SK-N-SH treated with all-trans-retinoic acid at 6 μM for 48 hours (cell line): ENCODE measurements around the gene PRSS27.

ENCODE experiments used
- ATAC-seq: fragments of 200-7000 bp; cut with Tn5 transposase; 3 replicates; pipeline ENCODE4 v1.9.1; 2020; ENCODE audit warnings: mild to moderate bottlenecking, moderate library complexity
- ARNTL ChIP-seq: fragments of 450-650 bp; formaldehyde crosslinking; IDR thresholded peaks from 2 replicates; pipeline ENCODE4 v1.5.0; 2020; ENCODE audit warnings: low read depth, mild to moderate bottlenecking, moderate library complexity, borderline replicate concordance
- BACH2 ChIP-seq: fragments of 250-450 bp; sonication (Bioruptor Pico); IDR thresholded peaks from 2 replicates; pipeline ENCODE4 v1.9.0; 2021; ENCODE audit warnings: mild to moderate bottlenecking, borderline replicate concordance
- ESRRG ChIP-seq: fragments of 250-450 bp; sonication (Bioruptor Pico); IDR thresholded peaks from 2 replicates; pipeline ENCODE4 v1.6.1; 2021; ENCODE audit warnings: mild to moderate bottlenecking
- ISL1 ChIP-seq: fragments of 250-450 bp; sonication (Bioruptor Pico); IDR thresholded peaks from 2 replicates; pipeline ENCODE4 v2.1.2; 2022; ENCODE audit warnings: mild to moderate bottlenecking, moderate library complexity
- OSR1 ChIP-seq: fragments of 250-450 bp; sonication (Bioruptor Pico); IDR thresholded peaks from 2 replicates; pipeline ENCODE4 v1.8.0; 2022; ENCODE audit warnings: moderate library complexity, mild to moderate bottlenecking, inconsistent platforms
- POU6F1 ChIP-seq: fragments of 250-450 bp; sonication (Bioruptor Pico); IDR thresholded peaks from 2 replicates; pipeline ENCODE4 v1.8.0; 2021; ENCODE audit warnings: low read depth, mild to moderate bottlenecking, moderate library complexity, borderline replicate concordance
- PPARA ChIP-seq: fragments of 250-450 bp; sonication (Bioruptor Pico); IDR thresholded peaks from 2 replicates; pipeline ENCODE4 v1.5.0; 2020; ENCODE audit warnings: mild to moderate bottlenecking, borderline replicate concordance
- RARB ChIP-seq: fragments of 250-450 bp; sonication (Bioruptor Pico); IDR thresholded peaks from 2 replicates; pipeline ENCODE4 v1.8.0; 2021; ENCODE audit warnings: mild to moderate bottlenecking, moderate library complexity
- TOX ChIP-seq: fragments of 250-450 bp; sonication (Bioruptor Pico); IDR thresholded peaks from 2 replicates; pipeline ENCODE4 v1.8.0; 2021; ENCODE audit warnings: mild to moderate bottlenecking, moderate library complexity, borderline replicate concordance
- TSHZ2 ChIP-seq: fragments of 250-450 bp; sonication (Bioruptor Pico); IDR thresholded peaks from 2 replicates; pipeline ENCODE4 v1.5.0; 2020; ENCODE audit warnings: mild to moderate bottlenecking, moderate library complexity
- ZFP3 ChIP-seq: fragments of 250-450 bp; sonication (Bioruptor Pico); IDR thresholded peaks from 2 replicates; pipeline ENCODE4 v1.5.0; 2020; ENCODE audit warnings: mild to moderate bottlenecking, moderate library complexity
- ZFP30 ChIP-seq: fragments of 450-650 bp; formaldehyde crosslinking; IDR thresholded peaks from 2 replicates; pipeline ENCODE4 v1.5.0; 2022; ENCODE audit warnings: mild to moderate bottlenecking, moderate library complexity
- ZNF565 ChIP-seq: fragments of 450-650 bp; formaldehyde crosslinking; conservative IDR thresholded peaks from 2 replicates; pipeline ENCODE4 v1.5.0; 2020; ENCODE audit warnings: low read depth, mild to moderate bottlenecking, moderate library complexity
- ZNF70 ChIP-seq: fragments of 450-650 bp; formaldehyde crosslinking; IDR thresholded peaks from 2 replicates; pipeline ENCODE4 v1.5.0; 2020; ENCODE audit warnings: mild to moderate bottlenecking, moderate library complexity
- ZNF8 ChIP-seq: fragments of 450-650 bp; formaldehyde crosslinking; IDR thresholded peaks from 2 replicates; pipeline ENCODE4 v1.5.0; 2020; ENCODE audit warnings: mild to moderate bottlenecking, moderate library complexity
- TF ChIP-seq, protein P1 (sequence below): fragments of 250-450 bp; sonication (Bioruptor Pico); IDR thresholded peaks from 2 replicates; pipeline ENCODE4 v1.5.1; 2021; ENCODE audit warnings: mild to moderate bottlenecking, moderate library complexity
- TF ChIP-seq, protein P2 (sequence below): fragments of 250-450 bp; sonication (Bioruptor Pico); IDR thresholded peaks from 2 replicates; pipeline ENCODE4 v1.5.1; 2020; ENCODE audit warnings: low read depth, mild to moderate bottlenecking, moderate library complexity

The PRSS27 gene

GRCh38 chr16:2767140-2767731, 47.2 kb upstream of the PRSS27 start:
- TF ChIP-seq BACH2 (CRISPR knock-in tag): no peak
- no peak for TF ChIP-seq ISL1 (CRISPR knock-in tag)
- TF ChIP-seq OSR1: no peak
- TF ChIP-seq ZFP30 (CRISPR knock-in tag): no peak
- no peak for TF ChIP-seq ZFP3 (CRISPR knock-in tag)
- no peak for TF ChIP-seq RARB (CRISPR knock-in tag)
- TF ChIP-seq ZNF8 (CRISPR knock-in tag): no peak
- TF ChIP-seq, protein P1, sequence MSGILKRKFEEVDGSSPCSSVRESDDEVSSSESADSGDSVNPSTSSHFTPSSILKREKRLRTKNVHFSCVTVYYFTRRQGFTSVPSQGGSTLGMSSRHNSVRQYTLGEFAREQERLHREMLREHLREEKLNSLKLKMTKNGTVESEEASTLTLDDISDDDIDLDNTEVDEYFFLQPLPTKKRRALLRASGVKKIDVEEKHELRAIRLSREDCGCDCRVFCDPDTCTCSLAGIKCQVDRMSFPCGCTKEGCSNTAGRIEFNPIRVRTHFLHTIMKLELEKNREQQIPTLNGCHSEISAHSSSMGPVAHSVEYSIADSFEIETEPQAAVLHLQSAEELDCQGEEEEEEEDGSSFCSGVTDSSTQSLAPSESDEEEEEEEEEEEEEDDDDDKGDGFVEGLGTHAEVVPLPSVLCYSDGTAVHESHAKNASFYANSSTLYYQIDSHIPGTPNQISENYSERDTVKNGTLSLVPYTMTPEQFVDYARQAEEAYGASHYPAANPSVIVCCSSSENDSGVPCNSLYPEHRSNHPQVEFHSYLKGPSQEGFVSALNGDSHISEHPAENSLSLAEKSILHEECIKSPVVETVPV: no peak
- TF ChIP-seq ESRRG (CRISPR knock-in tag): no peak
- TF ChIP-seq TOX (CRISPR knock-in tag): no peak
- TF ChIP-seq ARNTL (CRISPR knock-in tag): no peak
- no peak for TF ChIP-seq POU6F1 (CRISPR knock-in tag)
- no peak for TF ChIP-seq TSHZ2
- TF ChIP-seq PPARA (CRISPR knock-in tag): no peak
- no peak for TF ChIP-seq ZNF565 (CRISPR knock-in tag)
- TF ChIP-seq, protein P2, sequence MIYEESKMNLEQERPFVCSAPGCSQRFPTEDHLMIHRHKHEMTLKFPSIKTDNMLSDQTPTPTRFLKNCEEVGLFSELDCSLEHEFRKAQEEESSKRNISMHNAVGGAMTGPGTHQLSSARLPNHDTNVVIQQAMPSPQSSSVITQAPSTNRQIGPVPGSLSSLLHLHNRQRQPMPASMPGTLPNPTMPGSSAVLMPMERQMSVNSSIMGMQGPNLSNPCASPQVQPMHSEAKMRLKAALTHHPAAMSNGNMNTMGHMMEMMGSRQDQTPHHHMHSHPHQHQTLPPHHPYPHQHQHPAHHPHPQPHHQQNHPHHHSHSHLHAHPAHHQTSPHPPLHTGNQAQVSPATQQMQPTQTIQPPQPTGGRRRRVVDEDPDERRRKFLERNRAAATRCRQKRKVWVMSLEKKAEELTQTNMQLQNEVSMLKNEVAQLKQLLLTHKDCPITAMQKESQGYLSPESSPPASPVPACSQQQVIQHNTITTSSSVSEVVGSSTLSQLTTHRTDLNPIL (CRISPR knock-in tag): no peak

DNA sequence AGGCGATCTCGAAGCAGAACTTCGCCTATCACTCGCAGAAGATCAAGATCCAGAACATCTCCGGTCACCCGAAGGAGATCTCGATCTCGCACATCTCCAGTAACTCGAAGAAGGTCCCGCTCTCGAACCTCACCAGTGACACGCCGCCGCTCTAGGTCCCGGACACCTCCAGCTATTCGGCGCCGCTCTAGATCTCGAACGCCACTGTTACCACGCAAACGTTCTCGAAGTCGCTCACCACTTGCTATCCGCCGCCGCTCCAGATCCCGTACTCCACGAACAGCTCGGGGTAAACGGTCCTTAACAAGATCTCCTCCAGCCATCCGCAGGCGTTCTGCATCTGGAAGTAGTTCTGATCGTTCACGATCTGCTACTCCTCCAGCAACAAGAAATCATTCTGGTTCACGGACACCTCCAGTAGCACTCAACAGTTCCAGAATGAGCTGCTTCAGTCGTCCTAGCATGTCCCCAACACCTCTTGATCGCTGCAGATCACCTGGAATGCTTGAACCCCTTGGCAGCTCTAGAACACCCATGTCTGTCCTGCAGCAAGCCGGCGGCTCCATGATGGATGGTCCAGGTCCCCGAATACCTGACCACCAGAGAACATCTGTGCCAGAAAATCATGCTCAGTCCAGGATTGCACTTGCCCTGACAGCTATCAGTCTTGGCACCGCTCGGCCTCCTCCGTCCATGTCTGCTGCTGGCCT, 46.6 kb upstream of the PRSS27 start:
- no peak for TF ChIP-seq ZFP3 (CRISPR knock-in tag)
- TF ChIP-seq, protein P1: no peak
- TF ChIP-seq TSHZ2: no peak
- no peak for TF ChIP-seq ZNF565 (CRISPR knock-in tag)
- TF ChIP-seq, protein P2 (CRISPR knock-in tag): no peak
- no peak for TF ChIP-seq ARNTL (CRISPR knock-in tag)
- TF ChIP-seq TOX (CRISPR knock-in tag): no peak
- TF ChIP-seq ZFP30 (CRISPR knock-in tag): no peak
- TF ChIP-seq ZNF70: no peak
- ATAC-seq: no peak

More at GRCh38 chr16:2767140-2767731, 47.2 kb upstream of the PRSS27 start:
- ATAC-seq: no peak
